Measurements from ENCODE around the gene CYB5RL.

CYB5RL gene

GRCh38 chr1:54230507-54231339 is 30.9 kb upstream of the CYB5RL start:
- TF ChIP-seq ZFX (IDR thresholded peaks at IDR 0.05; ENCODE audit: borderline replicate concordance), result no peak
- no peak for TF ChIP-seq CTCF (IDR thresholded peaks at IDR 0.05)
- no peak overlapping the region for H3K27ac ChIP-seq

- H3K27ac ChIP-seq, result peak overlapping the region; percentile 10; the same call in 1 of the 2 replicates
- TF ChIP-seq CTCF (IDR thresholded peaks at IDR 0.05) (no peak), ZFX (IDR thresholded peaks at IDR 0.05; ENCODE audit: borderline replicate concordance) (no peak)
Measured at GRCh38 chr1:54229281-54229891, 29.6 kb upstream of the CYB5RL start.

- TF ChIP-seq CTCF (IDR thresholded peaks at IDR 0.05) (no peak), ZFX (IDR thresholded peaks at IDR 0.05; ENCODE audit: borderline replicate concordance) (no peak)
- no peak overlapping the region; the same call in 1 of the 2 replicates for H3K27ac ChIP-seq
Measured at GRCh38 chr1:54228638-54229079, 28.8 kb upstream of the CYB5RL start.

- no peak overlapping the region for H3K27ac ChIP-seq
- no peak for TF ChIP-seq ZFX (IDR thresholded peaks at IDR 0.05; ENCODE audit: borderline replicate concordance)
- no peak for TF ChIP-seq CTCF (IDR thresholded peaks at IDR 0.05)
Measured at GRCh38 chr1:54227891-54228310, 28.1 kb upstream of the CYB5RL start.

GRCh38 chr1:54227091-54227602 is 27.3 kb upstream of the CYB5RL start:
- TF ChIP-seq ZFX (IDR thresholded peaks at IDR 0.05; ENCODE audit: borderline replicate concordance), result no peak
- TF ChIP-seq CTCF (IDR thresholded peaks at IDR 0.05), result no peak
- H3K27ac ChIP-seq, result no peak overlapping the region

- H3K27ac ChIP-seq, result no peak overlapping the region
- TF ChIP-seq CTCF (IDR thresholded peaks at IDR 0.05) (no peak), ZFX (IDR thresholded peaks at IDR 0.05; ENCODE audit: borderline replicate concordance) (no peak)
Measured at GRCh38 chr1:54225986-54226559, 26.2 kb upstream of the CYB5RL start.

All from 22Rv1 (cell line).